IPS-18a (cell line): ENCODE measurements around the gene TRAIP.
"Not testable (repeated sequence)": the region's sequence is repeated elsewhere in the genome, so short reads cannot be mapped to it uniquely, and the experiment has no call there.

Experiments used
- H3K27ac ChIP-seq: one replicate; pipeline ENCODE4 v1.5.1; 2013; ENCODE audit warnings: low read length
- H3K27me3 ChIP-seq: one replicate; pipeline ENCODE4 v1.6.1; 2013; ENCODE audit warnings: mild to moderate bottlenecking, low read length; ENCODE audit not compliant: control insufficient read depth, insufficient read depth
- H3K36me3 ChIP-seq: one replicate; pipeline ENCODE4 v1.6.1; 2013; ENCODE audit warnings: low read depth, low read length; ENCODE audit not compliant: control insufficient read depth
- H3K4me1 ChIP-seq: one replicate; pipeline ENCODE4 v1.6.1; 2013; ENCODE audit warnings: low read depth, low read length; ENCODE audit not compliant: control insufficient read depth
- H3K4me3 ChIP-seq: one replicate; pipeline ENCODE4 v1.5.1; 2013; ENCODE audit warnings: low read length
- H3K9ac ChIP-seq: one replicate; pipeline ENCODE4 v1.6.1; 2013; ENCODE audit warnings: mild to moderate bottlenecking, low read length, moderate library complexity
- H3K9me3 ChIP-seq: one replicate; pipeline ENCODE4 v1.6.1; 2013; ENCODE audit warnings: low read depth, low read length; ENCODE audit not compliant: control insufficient read depth

TRAIP gene, protein sequence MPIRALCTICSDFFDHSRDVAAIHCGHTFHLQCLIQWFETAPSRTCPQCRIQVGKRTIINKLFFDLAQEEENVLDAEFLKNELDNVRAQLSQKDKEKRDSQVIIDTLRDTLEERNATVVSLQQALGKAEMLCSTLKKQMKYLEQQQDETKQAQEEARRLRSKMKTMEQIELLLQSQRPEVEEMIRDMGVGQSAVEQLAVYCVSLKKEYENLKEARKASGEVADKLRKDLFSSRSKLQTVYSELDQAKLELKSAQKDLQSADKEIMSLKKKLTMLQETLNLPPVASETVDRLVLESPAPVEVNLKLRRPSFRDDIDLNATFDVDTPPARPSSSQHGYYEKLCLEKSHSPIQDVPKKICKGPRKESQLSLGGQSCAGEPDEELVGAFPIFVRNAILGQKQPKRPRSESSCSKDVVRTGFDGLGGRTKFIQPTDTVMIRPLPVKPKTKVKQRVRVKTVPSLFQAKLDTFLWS

GRCh38 chr3:49856181-49857005 is at the start of gene TRAIP:
Gene TRAIP (minus strand): TSS chr3:49856564. CDS start chr3:49856453, 111 bp downstream.
- no peaks in the 10 kb centered on the region for H3K9me3 ChIP-seq
- peak within 1 kb of the TSS; percentile 73 for H3K9ac ChIP-seq
- H3K4me1 ChIP-seq, result peaks cover 4% of the 10 kb centered on the region
- peak within 1 kb of the TSS; percentile 92 for H3K4me3 ChIP-seq
- peaks cover 11% of the 10 kb centered on the region for H3K36me3 ChIP-seq
- H3K27ac ChIP-seq, result no peak within 1 kb of the TSS
- no peaks in the 10 kb centered on the region for H3K27me3 ChIP-seq

DNA sequence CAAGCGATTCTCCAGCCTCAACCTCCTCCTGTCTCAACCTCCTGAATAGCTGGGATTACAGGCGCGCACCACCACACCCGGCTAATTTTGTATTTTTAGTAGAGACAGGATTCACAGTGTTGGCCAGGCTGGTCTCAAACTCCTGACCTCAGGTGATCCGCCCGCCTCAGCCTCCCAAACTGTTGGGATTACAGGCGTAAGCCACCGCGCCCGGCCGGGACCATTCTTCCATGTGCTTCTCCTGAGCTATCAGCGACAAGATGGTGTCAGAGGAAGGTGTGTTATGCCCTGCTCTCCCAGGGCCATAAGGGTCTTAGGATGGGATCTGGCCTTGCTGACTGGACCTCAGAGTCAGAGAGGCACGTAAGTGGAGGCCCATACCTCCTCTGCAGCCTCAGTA is 48.1 kb upstream of the TRAIP start:
- peak overlapping the region; percentile 20 for H3K4me3 ChIP-seq
- H3K36me3 ChIP-seq, H3K9ac ChIP-seq, H3K9me3 ChIP-seq, H3K27ac ChIP-seq: not testable (repeated sequence)
- peaks cover 15% of the 10 kb centered on the region for H3K4me1 ChIP-seq
- H3K27me3 ChIP-seq, result peaks cover 14% of the 10 kb centered on the region

- no peak within 1 kb of the TSS for H3K27ac ChIP-seq
- H3K27me3 ChIP-seq, result peaks cover 7% of the 10 kb centered on the region
- peak within 1 kb of the TSS; percentile 14 for H3K9ac ChIP-seq
- H3K9me3 ChIP-seq, result no peaks in the 10 kb centered on the region
- peak within 1 kb of the TSS; percentile 26 for H3K4me3 ChIP-seq
- no peaks in the 10 kb centered on the region for H3K36me3 ChIP-seq
- peaks cover 15% of the 10 kb centered on the region for H3K4me1 ChIP-seq
Observed at GRCh38 chr3:49903451-49904424, 47.4 kb upstream of the TRAIP start, which contains the start of gene MST1R. Gene MST1R (minus strand): TSS chr3:49903873. CDS start chr3:49903609, 264 bp downstream.

DNA sequence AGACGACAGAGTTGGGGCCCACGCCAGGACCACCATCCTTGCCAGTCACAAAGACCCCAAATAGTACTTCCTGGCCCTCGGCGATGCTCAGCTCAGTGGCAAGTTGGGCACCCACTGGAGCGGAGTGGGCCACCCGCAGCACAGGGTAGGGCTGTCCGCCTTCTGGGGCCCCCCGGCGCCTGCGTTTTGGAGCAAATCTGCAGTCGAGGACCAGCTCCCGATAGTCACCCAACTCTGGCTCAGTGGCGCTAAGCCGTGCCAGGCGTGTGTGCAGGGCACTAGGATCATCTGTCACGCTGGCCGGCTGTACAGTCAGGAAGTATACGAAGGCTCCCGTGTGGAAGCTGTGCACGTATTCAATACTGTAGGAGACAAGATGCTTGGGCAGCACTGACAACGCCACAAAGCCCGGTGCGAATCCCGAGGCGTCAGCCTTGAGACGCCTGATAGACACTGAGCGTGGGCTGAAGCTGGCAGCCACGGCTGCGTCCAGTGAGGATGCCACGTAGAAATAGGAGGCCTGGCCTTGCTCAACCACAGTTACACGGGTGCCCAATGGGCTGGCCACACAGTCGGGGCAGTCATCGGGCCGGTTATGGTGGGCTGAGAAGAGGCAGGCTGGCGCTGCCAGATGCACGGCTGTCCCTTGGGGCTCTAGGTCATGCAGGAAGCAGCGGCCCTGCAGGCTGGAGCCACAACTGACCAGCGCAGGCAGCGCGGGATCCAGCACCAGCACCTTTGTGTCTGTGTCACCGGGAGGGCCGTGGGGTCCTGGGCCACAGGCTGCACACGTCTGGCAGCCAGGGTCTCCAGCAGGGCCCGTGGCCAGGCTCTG is 46.4 kb upstream of the TRAIP start:
- no peak overlapping the region for H3K4me3 ChIP-seq
- no peaks in the 10 kb centered on the region for H3K9me3 ChIP-seq
- no peaks in the 10 kb centered on the region for H3K36me3 ChIP-seq
- H3K4me1 ChIP-seq, result peaks cover 11% of the 10 kb centered on the region
- H3K27me3 ChIP-seq, result peaks cover 5% of the 10 kb centered on the region
- H3K9ac ChIP-seq, result no peak overlapping the region
- no peak overlapping the region for H3K27ac ChIP-seq

GRCh38 chr3:49901366-49902339 is 45.3 kb upstream of the TRAIP start:
- Histone ChIP-seq H3K36me3 (no peaks in the 10 kb centered on the region), H3K4me3 (no peak overlapping the region), H3K9me3 (no peaks in the 10 kb centered on the region), H3K27me3 (peaks cover 5% of the 10 kb centered on the region), H3K9ac (no peak overlapping the region), H3K27ac (no peak overlapping the region), H3K4me1 (peaks cover 11% of the 10 kb centered on the region)

DNA sequence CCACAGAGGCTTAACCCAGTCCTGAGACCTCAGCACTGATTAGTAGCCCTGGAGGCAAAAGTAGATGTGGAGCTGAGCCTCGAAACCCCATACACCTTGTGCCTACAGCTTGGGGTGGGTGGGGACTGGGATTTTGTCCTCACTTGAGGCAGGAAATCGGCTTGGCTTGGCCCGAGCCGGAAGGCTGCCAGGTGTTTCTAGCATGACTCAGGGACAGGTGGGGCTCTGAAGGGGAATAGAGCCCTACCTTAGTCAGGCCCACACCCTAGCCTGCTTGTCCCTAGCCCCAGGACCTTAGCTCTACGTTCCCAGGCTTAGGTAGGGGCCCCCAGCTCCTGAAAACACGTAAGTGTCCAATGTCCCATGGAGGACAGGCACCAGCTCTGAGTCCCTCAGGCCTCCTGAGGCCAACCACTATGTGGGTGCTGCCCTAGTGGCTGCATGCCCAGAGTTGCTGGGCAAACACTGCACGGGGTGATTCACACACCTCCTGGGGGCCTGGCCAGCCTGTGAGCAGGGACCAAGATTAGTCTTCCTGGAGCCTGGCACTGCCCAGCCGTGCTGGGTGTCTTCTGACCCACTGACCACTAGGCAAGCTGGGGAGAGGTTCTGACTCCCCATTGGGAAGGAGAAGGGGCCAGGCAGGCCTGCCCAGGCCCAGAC is 44.3 kb upstream of the TRAIP start:
- no peaks in the 10 kb centered on the region for H3K36me3 ChIP-seq

DNA sequence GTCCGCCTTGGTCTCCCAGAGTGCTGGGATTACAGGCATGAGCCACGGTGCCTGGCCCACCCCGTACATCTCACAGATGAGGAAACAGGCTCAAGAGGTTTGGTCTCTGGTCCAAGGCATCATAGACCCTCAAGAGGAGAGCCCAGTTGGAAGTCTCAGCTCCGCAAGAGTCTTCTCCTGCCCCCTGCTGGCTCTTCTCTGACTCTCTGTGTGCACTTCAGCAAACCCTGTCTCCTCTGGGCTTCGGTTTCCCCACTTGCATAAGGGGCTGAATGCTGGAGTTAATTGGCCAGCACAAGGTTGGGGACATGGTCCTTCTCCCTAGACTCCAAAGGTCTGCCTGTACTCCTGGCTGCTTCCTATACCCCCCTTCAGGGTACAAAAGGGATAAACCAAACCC is 43.5 kb upstream of the TRAIP start:
- no peak overlapping the region for H3K9ac ChIP-seq
- peaks cover 3% of the 10 kb centered on the region for H3K4me1 ChIP-seq
- no peak overlapping the region for H3K27ac ChIP-seq
- no peaks in the 10 kb centered on the region for H3K9me3 ChIP-seq
- H3K27me3 ChIP-seq, result peaks cover 5% of the 10 kb centered on the region
- H3K4me3 ChIP-seq, result no peak overlapping the region
- no peaks in the 10 kb centered on the region for H3K36me3 ChIP-seq

More for the DNA sequence above, 44.3 kb upstream of the TRAIP start:
- Histone ChIP-seq H3K9me3 (no peaks in the 10 kb centered on the region), H3K4me1 (peaks cover 3% of the 10 kb centered on the region), H3K27ac (no peak overlapping the region), H3K27me3 (peaks cover 5% of the 10 kb centered on the region), H3K4me3 (no peak overlapping the region), H3K9ac (no peak overlapping the region)

- Histone ChIP-seq H3K9ac (no peak overlapping the region), H3K4me1 (peaks cover 1% of the 10 kb centered on the region), H3K27me3 (peaks cover 5% of the 10 kb centered on the region), H3K9me3 (no peaks in the 10 kb centered on the region), H3K27ac (no peak overlapping the region), H3K4me3 (no peak overlapping the region), H3K36me3 (no peaks in the 10 kb centered on the region)
Observed at GRCh38 chr3:49898991-49899390, 42.6 kb upstream of the TRAIP start.

DNA sequence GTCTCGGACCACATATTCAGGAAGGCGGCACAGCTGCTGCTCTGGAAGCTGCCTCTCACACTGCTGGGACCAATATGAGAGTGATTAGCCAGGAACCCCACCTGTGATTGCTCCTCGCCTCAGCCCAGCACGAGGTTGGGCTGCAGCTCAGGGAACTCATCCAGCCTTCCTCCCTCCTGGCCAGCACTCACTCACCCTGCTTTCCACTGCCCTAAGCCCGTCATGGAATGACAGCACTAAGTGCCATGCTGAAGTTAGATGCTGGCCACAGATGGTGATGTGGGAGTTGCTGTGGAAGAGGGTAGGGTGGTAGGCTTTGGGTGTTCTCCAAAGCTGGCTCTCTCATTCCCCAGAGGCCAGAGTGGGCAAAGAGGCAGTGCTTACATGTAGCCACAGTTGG is 40.0 kb upstream of the TRAIP start:
- H3K27ac ChIP-seq, result no peak overlapping the region

More for the DNA sequence above, 40.0 kb upstream of the TRAIP start:
- Histone ChIP-seq H3K36me3 (no peaks in the 10 kb centered on the region), H3K27me3 (no peaks in the 10 kb centered on the region), H3K4me1 (no peaks in the 10 kb centered on the region), H3K4me3 (no peak overlapping the region), H3K9ac (no peak overlapping the region), H3K9me3 (no peaks in the 10 kb centered on the region)
